Measurements from ENCODE around the gene ZRANB1. TPM values are rescaled to one million over a fixed set of nuclear protein-coding genes. Genes with fewer than 3 reads are reported as not detected.

ZRANB1 gene
- total RNA-seq, 3 donors from 2014 or later, result 12.4 to 13.3 (median 13.0) TPM

Other genes with a start within 250 kb of the ZRANB1 start
- 10 to 100 TPM; 12.9 to 19.2 (median 18.2) TPM for gene FAM53B, start 197.7 kb upstream of the ZRANB1 start, total RNA-seq
- gene EEF1AKMT2, start 150.2 kb upstream of the ZRANB1 start, total RNA-seq, result 10 to 100 TPM; 20.7 to 23.0 (median 22.3) TPM
- 10 to 100 TPM; 21.4 to 23.0 (median 21.5) TPM for gene ABRAXAS2, start 140.3 kb upstream of the ZRANB1 start, total RNA-seq
- 1 to 10 TPM; 1.0 to 1.4 (median 1.3) TPM for gene CTBP2, start 218.4 kb downstream of the ZRANB1 start, total RNA-seq

Data from activated T-cell treated with anti-CD3 and anti-CD28 coated beads, Interleukin-2, amount 50 U/mL, for 4 hours (primary cell).